Measurements from ENCODE around the gene IGF1.
"Not testable (repeated sequence)": the region's sequence is repeated elsewhere in the genome, so short reads cannot be mapped to it uniquely, and the experiment has no call there.

IGF1 gene

GRCh38 chr12:102452605-102453004, 27.8 kb downstream of the IGF1 start:
- no peak overlapping the region for H3K4me3 ChIP-seq (ENCODE audit: low read length)
- H3K27ac ChIP-seq (ENCODE audit: low read length): no peak overlapping the region
- no peaks in the 10 kb centered on the region for H3K4me1 ChIP-seq (ENCODE audit: low read length)
- no peaks in the 10 kb centered on the region for H3K9me3 ChIP-seq (ENCODE audit: insufficient read depth, low read length)
- H4K20me1 ChIP-seq (ENCODE audit: insufficient read depth, low read length): no peaks in the 10 kb centered on the region
- H3K36me3 ChIP-seq (replicated peaks; ENCODE audit: low read depth, low read length): no peaks in the 10 kb centered on the region
- H2AFZ ChIP-seq (ENCODE audit: low read depth, low read length): no peak overlapping the region
- TF ChIP-seq EZH2phosphoT487 (IDR thresholded peaks at IDR 0.05; ENCODE audit: low read depth): no peak
- no peak for TF ChIP-seq CTCF (IDR thresholded peaks at IDR 0.05; ENCODE audit: low read depth, low read length)
- H3K79me2 ChIP-seq (ENCODE audit: low read length): no peaks in the 10 kb centered on the region
- no peak overlapping the region for H3K4me2 ChIP-seq (ENCODE audit: low read length)
- H3K9ac ChIP-seq (ENCODE audit: low read length): no peak overlapping the region
- no peaks in the 10 kb centered on the region for H3K27me3 ChIP-seq (ENCODE audit: low read depth, low read length)

GRCh38 chr12:102449018-102449417, 31.3 kb downstream of the IGF1 start:
- H2AFZ ChIP-seq (ENCODE audit: low read depth, low read length); H3K9ac ChIP-seq (ENCODE audit: low read length); H3K4me2 ChIP-seq (ENCODE audit: low read length): not testable (repeated sequence)

GRCh38 chr12:102447426-102447825, 32.9 kb downstream of the IGF1 start:
- H3K9me3 ChIP-seq (ENCODE audit: insufficient read depth, low read length); H3K4me3 ChIP-seq (ENCODE audit: low read length); H3K79me2 ChIP-seq (ENCODE audit: low read length); H3K36me3 ChIP-seq (replicated peaks; ENCODE audit: low read depth, low read length); H3K9ac ChIP-seq (ENCODE audit: low read length); H4K20me1 ChIP-seq (ENCODE audit: insufficient read depth, low read length); H3K27me3 ChIP-seq (ENCODE audit: low read depth, low read length); H2AFZ ChIP-seq (ENCODE audit: low read depth, low read length); H3K4me2 ChIP-seq (ENCODE audit: low read length); H3K27ac ChIP-seq (ENCODE audit: low read length); H3K4me1 ChIP-seq (ENCODE audit: low read length): not testable (repeated sequence)

More at GRCh38 chr12:102449018-102449417, 31.3 kb downstream of the IGF1 start:
- H3K36me3 ChIP-seq (replicated peaks; ENCODE audit: low read depth, low read length); H3K4me1 ChIP-seq (ENCODE audit: low read length); H3K79me2 ChIP-seq (ENCODE audit: low read length); H3K27ac ChIP-seq (ENCODE audit: low read length); H3K27me3 ChIP-seq (ENCODE audit: low read depth, low read length); H3K4me3 ChIP-seq (ENCODE audit: low read length); H3K9me3 ChIP-seq (ENCODE audit: insufficient read depth, low read length); H4K20me1 ChIP-seq (ENCODE audit: insufficient read depth, low read length): not testable (repeated sequence)

GRCh38 chr12:102444707-102445106, 35.7 kb downstream of the IGF1 start:
- Histone ChIP-seq H3K4me3 (ENCODE audit: low read length) (no peak overlapping the region), H3K79me2 (ENCODE audit: low read length) (no peaks in the 10 kb centered on the region), H3K27me3 (ENCODE audit: low read depth, low read length) (no peaks in the 10 kb centered on the region), H3K9me3 (ENCODE audit: insufficient read depth, low read length) (no peaks in the 10 kb centered on the region), H3K4me2 (ENCODE audit: low read length) (no peak overlapping the region), H3K36me3 (replicated peaks; ENCODE audit: low read depth, low read length) (no peaks in the 10 kb centered on the region), H4K20me1 (ENCODE audit: insufficient read depth, low read length) (no peaks in the 10 kb centered on the region), H3K4me1 (ENCODE audit: low read length) (no peaks in the 10 kb centered on the region), H3K9ac (ENCODE audit: low read length) (no peak overlapping the region), H2AFZ (ENCODE audit: low read depth, low read length) (no peak overlapping the region), H3K27ac (ENCODE audit: low read length) (no peak overlapping the region)
- TF ChIP-seq CTCF (IDR thresholded peaks at IDR 0.05; ENCODE audit: low read depth, low read length): no peak
- TF ChIP-seq EZH2phosphoT487 (IDR thresholded peaks at IDR 0.05; ENCODE audit: low read depth): no peak

- TF ChIP-seq CTCF (IDR thresholded peaks at IDR 0.05; ENCODE audit: low read depth, low read length): no peak
- no peak for TF ChIP-seq EZH2phosphoT487 (IDR thresholded peaks at IDR 0.05; ENCODE audit: low read depth)
- H3K79me2 ChIP-seq (ENCODE audit: low read length): no peaks in the 10 kb centered on the region
- no peak overlapping the region for H3K27ac ChIP-seq (ENCODE audit: low read length)
- H3K9me3 ChIP-seq (ENCODE audit: insufficient read depth, low read length): no peaks in the 10 kb centered on the region
- no peaks in the 10 kb centered on the region for H3K4me1 ChIP-seq (ENCODE audit: low read length)
- no peak overlapping the region for H3K4me3 ChIP-seq (ENCODE audit: low read length)
- no peaks in the 10 kb centered on the region for H3K27me3 ChIP-seq (ENCODE audit: low read depth, low read length)
- no peak overlapping the region for H3K4me2 ChIP-seq (ENCODE audit: low read length)
- H2AFZ ChIP-seq (ENCODE audit: low read depth, low read length): no peak overlapping the region
- no peaks in the 10 kb centered on the region for H3K36me3 ChIP-seq (replicated peaks; ENCODE audit: low read depth, low read length)
- no peaks in the 10 kb centered on the region for H4K20me1 ChIP-seq (ENCODE audit: insufficient read depth, low read length)
- no peak overlapping the region for H3K9ac ChIP-seq (ENCODE audit: low read length)
Observed at GRCh38 chr12:102444093-102444492, 36.3 kb downstream of the IGF1 start.

Measured in OCI-LY3 (cell line).